Measurements from ENCODE around the gene DDB1. TPM values are rescaled to one million over a fixed set of nuclear protein-coding genes. Genes with fewer than 3 reads are reported as not detected.

DDB1 gene
- total RNA-seq, 1 experiment from 2014 or later = 218 TPM

- in situ Hi-C loops (cut with HindIII; ENCODE audit: low pct_unique_long_range_greater_than_20kb, low sequenced_read_pairs) = no loop called here
- DNase-seq (ENCODE audit: low read depth, low spot score) = no peak
Observed at GRCh38 chr11:61358566-61358965, 25.7 kb upstream of the DDB1 start.

- in situ Hi-C loops (cut with HindIII; ENCODE audit: low pct_unique_long_range_greater_than_20kb, low sequenced_read_pairs) = no loop called here
- no peak for DNase-seq (ENCODE audit: low read depth, low spot score)
Observed at GRCh38 chr11:61357894-61358239, 25.0 kb upstream of the DDB1 start.

GRCh38 chr11:61357233-61357893, 24.5 kb upstream of the DDB1 start:
- in situ Hi-C loops (cut with HindIII; ENCODE audit: low pct_unique_long_range_greater_than_20kb, low sequenced_read_pairs) = no loop called here
- no peak for DNase-seq (ENCODE audit: low read depth, low spot score)

DNA sequence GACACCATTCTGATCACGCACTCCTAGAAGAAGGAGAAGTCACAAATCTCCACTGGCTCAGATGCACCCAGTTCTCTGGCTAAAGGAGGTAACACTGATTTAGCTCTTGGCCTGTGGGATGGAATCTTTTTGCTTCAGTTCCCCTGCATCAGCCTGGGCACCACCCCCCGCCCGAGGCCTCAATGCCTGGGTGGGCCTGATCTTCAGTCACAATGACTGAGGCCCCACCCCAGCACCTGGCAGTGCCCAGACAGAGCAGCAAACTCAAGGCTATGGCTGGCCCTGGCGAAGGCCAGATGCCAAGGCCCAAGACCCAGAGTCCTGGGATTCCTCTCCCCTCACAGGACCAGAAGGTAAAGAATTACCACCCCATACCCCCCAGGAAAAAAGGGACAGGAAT, 23.8 kb upstream of the DDB1 start:
- in situ Hi-C loops (cut with HindIII; ENCODE audit: low pct_unique_long_range_greater_than_20kb, low sequenced_read_pairs) = no loop called here

GRCh38 chr11:61354208-61354607, 21.3 kb upstream of the DDB1 start:
- in situ Hi-C loops (cut with HindIII; ENCODE audit: low pct_unique_long_range_greater_than_20kb, low sequenced_read_pairs) = no loop called here
- DNase-seq (ENCODE audit: low read depth, low spot score) = no peak

More for the DNA sequence above, 23.8 kb upstream of the DDB1 start:
- no peak for DNase-seq (ENCODE audit: low read depth, low spot score)

GRCh38 chr11:61353131-61354067, 20.5 kb upstream of the DDB1 start:
- DNase-seq (ENCODE audit: low read depth, low spot score) = no peak
- in situ Hi-C loops (cut with HindIII; ENCODE audit: low pct_unique_long_range_greater_than_20kb, low sequenced_read_pairs) = no loop called here

GRCh38 chr11:61352038-61352437, 19.1 kb upstream of the DDB1 start:
- in situ Hi-C loops (cut with HindIII; ENCODE audit: low pct_unique_long_range_greater_than_20kb, low sequenced_read_pairs) = no loop called here

DNA sequence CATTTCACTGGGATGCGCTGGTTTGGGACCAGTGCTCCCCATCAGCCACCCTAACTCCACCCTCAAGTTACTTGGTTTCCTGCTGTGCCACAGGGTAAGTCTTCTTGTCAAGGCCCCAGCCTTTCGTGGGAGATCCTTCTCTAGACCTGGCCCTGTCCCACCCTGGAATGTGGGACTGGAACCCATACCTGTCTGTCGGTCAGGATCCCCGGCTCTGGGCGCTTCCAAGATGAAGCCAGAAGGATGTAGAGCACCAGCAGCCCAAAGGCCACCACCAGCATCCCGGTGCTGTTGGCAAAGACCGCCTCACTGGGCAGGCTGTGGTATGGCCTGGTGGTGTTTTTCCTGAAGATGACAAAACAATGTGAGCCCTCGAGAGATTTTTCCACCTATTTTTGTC, 17.9 kb upstream of the DDB1 start:
- no peak for DNase-seq (ENCODE audit: low read depth, low spot score)
- in situ Hi-C loops (cut with HindIII; ENCODE audit: low pct_unique_long_range_greater_than_20kb, low sequenced_read_pairs) = no loop called here

More at GRCh38 chr11:61352038-61352437, 19.1 kb upstream of the DDB1 start:
- DNase-seq (ENCODE audit: low read depth, low spot score) = no peak

- in situ Hi-C loops (cut with HindIII; ENCODE audit: low pct_unique_long_range_greater_than_20kb, low sequenced_read_pairs) = no loop called here
- no peak for DNase-seq (ENCODE audit: low read depth, low spot score)
Observed at GRCh38 chr11:61350336-61350735, 17.4 kb upstream of the DDB1 start.

- in situ Hi-C loops (cut with HindIII; ENCODE audit: low pct_unique_long_range_greater_than_20kb, low sequenced_read_pairs) = no loop called here
- DNase-seq (ENCODE audit: low read depth, low spot score) = no peak
Observed at GRCh38 chr11:61349916-61350315, 17.0 kb upstream of the DDB1 start.

- in situ Hi-C loops (cut with HindIII; ENCODE audit: low pct_unique_long_range_greater_than_20kb, low sequenced_read_pairs) = no loop called here
Observed at GRCh38 chr11:61349189-61349751, 16.4 kb upstream of the DDB1 start.

DNA sequence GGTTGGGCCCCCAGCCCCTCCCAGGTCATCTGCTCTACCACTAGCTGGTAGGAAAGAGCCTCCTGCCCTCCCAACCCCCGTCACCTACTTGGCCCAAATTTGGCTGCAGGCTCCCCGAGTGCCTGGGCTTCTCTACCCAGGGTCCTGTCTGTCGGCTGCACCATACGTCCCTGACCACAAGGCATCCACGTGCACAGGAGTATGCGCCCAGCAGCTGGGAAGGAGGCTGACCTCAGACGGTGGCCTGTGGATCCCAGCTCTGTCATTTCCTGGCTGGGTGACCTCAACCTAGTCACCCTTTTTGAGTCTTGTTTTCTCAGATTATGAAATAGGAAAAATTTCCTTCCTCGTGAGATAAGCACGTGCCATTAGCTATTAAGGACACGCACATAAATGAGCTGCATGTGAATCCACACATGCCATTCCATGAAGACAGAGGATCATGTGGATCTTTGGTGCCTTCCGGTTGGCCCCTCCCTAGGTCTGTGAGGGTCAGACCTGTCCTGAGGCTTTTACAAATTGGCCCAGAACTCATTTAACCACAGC, 15.1 kb upstream of the DDB1 start:
- no peak for DNase-seq (ENCODE audit: low read depth, low spot score)

More at GRCh38 chr11:61349189-61349751, 16.4 kb upstream of the DDB1 start:
- DNase-seq (ENCODE audit: low read depth, low spot score) = no peak

GRCh38 chr11:61345954-61346843, 13.3 kb upstream of the DDB1 start:
- no peak for DNase-seq (ENCODE audit: low read depth, low spot score)
- in situ Hi-C loops (cut with HindIII; ENCODE audit: low pct_unique_long_range_greater_than_20kb, low sequenced_read_pairs) = no loop called here

More for the DNA sequence above, 15.1 kb upstream of the DDB1 start:
- in situ Hi-C loops (cut with HindIII; ENCODE audit: low pct_unique_long_range_greater_than_20kb, low sequenced_read_pairs) = no loop called here

DNA sequence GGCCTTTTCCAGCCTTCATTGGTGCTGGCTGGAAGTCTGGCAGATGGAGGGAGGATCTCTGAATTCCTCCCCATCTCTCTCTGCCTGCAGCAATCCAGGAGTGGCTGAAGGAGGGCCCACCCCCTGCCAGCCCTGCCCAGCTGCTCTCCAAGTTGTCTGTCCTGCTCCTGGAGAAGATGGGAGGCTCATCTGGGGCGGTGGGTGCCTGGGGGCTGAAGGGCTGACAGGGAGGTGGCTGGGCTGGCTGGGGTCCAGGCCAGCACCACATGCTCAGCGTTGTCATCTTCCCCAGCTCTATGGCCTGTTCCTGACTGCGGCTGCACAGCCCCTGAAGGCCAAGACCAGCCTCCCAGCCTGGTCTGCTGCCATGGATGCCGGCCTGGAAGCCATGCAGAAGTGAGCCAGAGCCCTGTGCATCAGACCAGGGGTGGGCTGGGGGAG, 12.3 kb upstream of the DDB1 start:
- in situ Hi-C loops (cut with HindIII; ENCODE audit: low pct_unique_long_range_greater_than_20kb, low sequenced_read_pairs) = no loop called here
- DNase-seq (ENCODE audit: low read depth, low spot score) = no peak

DNA sequence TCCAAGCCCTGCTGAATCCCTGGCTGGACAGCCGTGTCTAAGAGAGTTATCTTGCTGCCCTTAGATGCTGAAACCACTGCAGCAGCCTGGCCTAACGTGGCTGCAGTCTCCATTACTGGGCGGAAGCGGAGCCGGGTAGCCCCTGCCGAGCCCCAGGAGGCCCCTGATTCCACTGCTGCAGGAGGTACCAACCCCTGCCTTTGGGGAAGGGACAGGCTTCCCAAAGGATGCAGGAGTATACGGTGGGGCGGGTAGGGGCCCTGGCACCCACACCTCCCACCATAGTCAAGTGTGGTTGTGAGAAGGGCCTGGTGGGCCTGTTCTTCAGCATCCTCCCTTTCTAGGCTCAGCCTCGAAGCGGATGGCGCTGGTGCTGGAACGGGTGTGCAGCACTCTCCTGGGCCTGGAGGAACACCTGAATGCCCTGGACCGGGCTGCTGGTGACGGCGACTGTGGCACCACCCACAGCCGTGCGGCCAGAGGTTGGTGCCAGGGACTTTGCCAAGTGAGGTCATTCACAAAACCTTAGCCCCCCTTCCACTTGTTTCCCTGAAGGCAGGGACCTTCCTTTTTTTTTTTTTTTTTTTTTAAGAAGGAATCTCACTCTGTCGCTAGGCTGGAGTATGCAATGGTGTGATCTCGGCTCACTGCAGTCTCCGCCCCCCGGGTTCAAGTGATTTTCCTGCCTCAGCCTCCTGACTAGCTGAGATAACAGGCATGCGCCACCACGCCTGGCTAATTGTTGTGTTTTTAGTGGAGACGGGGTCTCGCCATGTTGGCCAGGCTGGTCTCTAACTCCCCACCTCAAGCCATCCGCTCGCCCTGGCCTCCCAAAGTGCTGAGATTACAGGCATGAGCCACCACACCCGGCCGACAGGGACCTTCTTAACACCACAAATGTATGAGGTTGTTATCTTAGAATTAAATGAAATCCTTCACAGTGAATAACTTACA, 11.2 kb upstream of the DDB1 start:
- no peak for DNase-seq (ENCODE audit: low read depth, low spot score)
- in situ Hi-C loops (cut with HindIII; ENCODE audit: low pct_unique_long_range_greater_than_20kb, low sequenced_read_pairs) = no loop called here

- in situ Hi-C loops (cut with HindIII; ENCODE audit: low pct_unique_long_range_greater_than_20kb, low sequenced_read_pairs) = no loop called here
- no peak for DNase-seq (ENCODE audit: low read depth, low spot score)
Observed at GRCh38 chr11:61342207-61342803, 9.4 kb upstream of the DDB1 start.
